NCI-H446 treated with DMSO at 0.1 percent for 48 hours (cell line): Measurements from ENCODE around the gene PRAC1.

Experiments
- DNase-seq: peaks from one replicate; lab custom pipeline; 2025; lab: John Stamatoyannopoulos, UW

Gene PRAC1

GRCh38 chr17:48747445-48748363 is 25.4 kb upstream of the PRAC1 start:
- no peak for DNase-seq

- no peak for DNase-seq
Measured at GRCh38 chr17:48746916-48747444, 24.7 kb upstream of the PRAC1 start.

GRCh38 chr17:48745381-48746275 is 23.3 kb upstream of the PRAC1 start:
- DNase-seq = no peak

GRCh38 chr17:48740537-48740936 is 18.2 kb upstream of the PRAC1 start:
- DNase-seq = no peak

GRCh38 chr17:48738803-48739526 is 16.6 kb upstream of the PRAC1 start:
- DNase-seq = no peak

GRCh38 chr17:48738424-48738802 is 16.1 kb upstream of the PRAC1 start:
- no peak for DNase-seq

- no peak for DNase-seq
Measured at GRCh38 chr17:48737330-48738043, 15.2 kb upstream of the PRAC1 start.

GRCh38 chr17:48735062-48735351 is 12.7 kb upstream of the PRAC1 start:
- DNase-seq = no peak

GRCh38 chr17:48734333-48735061 is 12.2 kb upstream of the PRAC1 start:
- DNase-seq = no peak

- DNase-seq = no peak
Measured at GRCh38 chr17:48733632-48734328, 11.5 kb upstream of the PRAC1 start.

GRCh38 chr17:48732688-48733629 is 10.6 kb upstream of the PRAC1 start:
- no peak for DNase-seq

GRCh38 chr17:48731355-48731754 is 9.0 kb upstream of the PRAC1 start:
- no peak for DNase-seq

- no peak for DNase-seq
Measured at GRCh38 chr17:48730240-48730550, 7.9 kb upstream of the PRAC1 start.

- no peak for DNase-seq
Measured at GRCh38 chr17:48729335-48730239, 7.3 kb upstream of the PRAC1 start.

GRCh38 chr17:48728232-48729231 is 6.2 kb upstream of the PRAC1 start, which contains the start of gene HOXB13:
TSS of gene HOXB13 (minus strand) at chr17:48728750. CDS start at chr17:48728593, 157 bp downstream.
- no peak for DNase-seq

GRCh38 chr17:48727415-48728175 is 5.3 kb upstream of the PRAC1 start:
- no peak for DNase-seq
